Measurements from ENCODE around the gene LY9. TPM values are rescaled to one million over a fixed set of nuclear protein-coding genes. Genes with fewer than 3 reads are reported as not detected.

LY9 gene
- total RNA-seq, result not detected in 2 replicates

GRCh38 chr1:160795951-160796383 is at the start of gene LY9:
TSS of gene LY9 (plus strand) at chr1:160796174. CDS start at chr1:160796188, 14 bp downstream.

GRCh38 chr1:160862203-160863060 is 66.5 kb downstream of the LY9 start, which contains the start of gene CD244:
TSS of gene CD244 (minus strand) at chr1:160862887. CDS start at chr1:160862677, 210 bp downstream.

Other genes with a start within 250 kb of the LY9 start
- gene CD84, start 216.7 kb upstream of the LY9 start, total RNA-seq, result not detected in 2 replicates
- gene SLAMF1, start 149.1 kb upstream of the LY9 start, total RNA-seq, result 0.16 TPM in 1 of 2 replicates, not detected in the other
- not detected in 2 replicates for gene CD48, start 84.4 kb upstream of the LY9 start, total RNA-seq
- gene SLAMF7, start 56.9 kb upstream of the LY9 start, total RNA-seq, result not detected in 2 replicates
- gene CD244, start 66.7 kb downstream of the LY9 start, total RNA-seq, result 0.65 TPM in 1 of 2 replicates, not detected in the other
- 0.65 and 1.8 TPM in 2 replicates for gene ITLN1, start 89.0 kb downstream of the LY9 start, total RNA-seq
- not detected in 2 replicates for gene ITLN2, start 158.6 kb downstream of the LY9 start, total RNA-seq
- gene F11R, start 225.0 kb downstream of the LY9 start, total RNA-seq, result 13.0 and 20.9 TPM in 2 replicates
- gene TSTD1, start 242.8 kb downstream of the LY9 start, total RNA-seq, result 0.49 and 6.0 TPM in 2 replicates
- 49.8 and 57.2 TPM in 2 replicates for gene USF1, start 249.8 kb downstream of the LY9 start, total RNA-seq

Data from cardiac atrium fibroblast (primary cell).